Esophagus muscularis mucosa (tissue), 3 donors: ENCODE measurements around the gene HOMER2.
"Not testable (repeated sequence)": the region's sequence is repeated elsewhere in the genome, so short reads cannot be mapped to it uniquely, and the experiment has no call there.

Source experiments
- POLR2A ChIP-seq: fragments of 450-650 bp; IDR thresholded peaks from one replicate; pipeline ENCODE4 v1.6.1; 2017; ENCODE audit warnings: antibody characterized with exemption, moderate library complexity, mild to moderate bottlenecking, low read depth
- POLR2AphosphoS5 ChIP-seq, 2 donors: sonication (generic); formaldehyde crosslinking; IDR thresholded peaks; one replicate each; pipeline ENCODE4 v1.6.1; 2017; ENCODE audit warnings: antibody characterized with exemption in 2 of 2
- TF ChIP-seq, protein P1 (sequence below), 3 experiments: fragments of 200-600 bp in 2 of 3; fragments of 450-650 bp in 1 of 3; sonication (generic) in 2 of 3; IDR thresholded peaks; one replicate each; pipeline ENCODE4 v1.5.1; 2017 to 2019; ENCODE audit warnings: antibody characterized with exemption in 3 of 3, mild to moderate bottlenecking in 2 of 3, moderate library complexity in 1 of 3

DNA sequence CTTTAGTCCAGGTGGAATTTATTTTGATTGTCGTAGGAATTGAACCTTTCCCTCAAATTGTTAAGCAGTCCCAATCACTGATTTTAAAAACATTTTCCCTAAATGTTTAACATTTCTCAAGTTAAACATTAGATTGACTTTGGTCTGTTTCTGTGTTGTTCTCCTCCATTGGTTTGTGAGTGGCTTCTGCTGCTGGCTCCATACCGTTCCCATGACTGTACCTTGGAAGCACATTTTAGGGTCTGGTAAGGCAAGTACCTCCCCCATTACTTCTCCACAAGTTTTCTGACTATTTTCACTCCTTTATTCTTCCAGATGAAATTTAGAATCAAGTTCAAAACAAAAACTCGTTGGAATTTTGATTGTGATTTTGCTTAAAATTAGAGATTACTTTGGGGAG is 131.1 kb downstream of the HOMER2 start:
- TF ChIP-seq, protein P1, sequence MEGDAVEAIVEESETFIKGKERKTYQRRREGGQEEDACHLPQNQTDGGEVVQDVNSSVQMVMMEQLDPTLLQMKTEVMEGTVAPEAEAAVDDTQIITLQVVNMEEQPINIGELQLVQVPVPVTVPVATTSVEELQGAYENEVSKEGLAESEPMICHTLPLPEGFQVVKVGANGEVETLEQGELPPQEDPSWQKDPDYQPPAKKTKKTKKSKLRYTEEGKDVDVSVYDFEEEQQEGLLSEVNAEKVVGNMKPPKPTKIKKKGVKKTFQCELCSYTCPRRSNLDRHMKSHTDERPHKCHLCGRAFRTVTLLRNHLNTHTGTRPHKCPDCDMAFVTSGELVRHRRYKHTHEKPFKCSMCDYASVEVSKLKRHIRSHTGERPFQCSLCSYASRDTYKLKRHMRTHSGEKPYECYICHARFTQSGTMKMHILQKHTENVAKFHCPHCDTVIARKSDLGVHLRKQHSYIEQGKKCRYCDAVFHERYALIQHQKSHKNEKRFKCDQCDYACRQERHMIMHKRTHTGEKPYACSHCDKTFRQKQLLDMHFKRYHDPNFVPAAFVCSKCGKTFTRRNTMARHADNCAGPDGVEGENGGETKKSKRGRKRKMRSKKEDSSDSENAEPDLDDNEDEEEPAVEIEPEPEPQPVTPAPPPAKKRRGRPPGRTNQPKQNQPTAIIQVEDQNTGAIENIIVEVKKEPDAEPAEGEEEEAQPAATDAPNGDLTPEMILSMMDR (IDR thresholded peaks at IDR 0.05) = not testable (repeated sequence)
- TF ChIP-seq POLR2AphosphoS5 (IDR thresholded peaks at IDR 0.05); POLR2A: not testable (repeated sequence)
